GM13977 (cell line): ENCODE measurements around the gene RYR3.

Experiments used
- DNase-seq: peaks from one replicate; pipeline ENCODE4 v3.0.0; 2012; ENCODE audit warnings: low spot score
- in situ Hi-C: fragments of 300-500 bp; cut with MboI; formaldehyde crosslinking; loops from one replicate; pipeline ENCODE4 v1.12.0; 2022; ENCODE audit warnings: low sequenced_read_pairs, low pct_unique_long_range_greater_than_20kb, mixed read lengths, inconsistent platforms; ENCODE audit not compliant: unreplicated experiment
- TF ChIP-seq, protein P1 (sequence below): IDR thresholded peaks from 2 replicates; pipeline ENCODE4 v1.5.1; 2012; ENCODE audit warnings: mild to moderate bottlenecking, control low read depth; ENCODE audit not compliant: insufficient read depth; ENCODE audit errors: extremely low read depth, missing control alignments

RYR3 gene

DNA sequence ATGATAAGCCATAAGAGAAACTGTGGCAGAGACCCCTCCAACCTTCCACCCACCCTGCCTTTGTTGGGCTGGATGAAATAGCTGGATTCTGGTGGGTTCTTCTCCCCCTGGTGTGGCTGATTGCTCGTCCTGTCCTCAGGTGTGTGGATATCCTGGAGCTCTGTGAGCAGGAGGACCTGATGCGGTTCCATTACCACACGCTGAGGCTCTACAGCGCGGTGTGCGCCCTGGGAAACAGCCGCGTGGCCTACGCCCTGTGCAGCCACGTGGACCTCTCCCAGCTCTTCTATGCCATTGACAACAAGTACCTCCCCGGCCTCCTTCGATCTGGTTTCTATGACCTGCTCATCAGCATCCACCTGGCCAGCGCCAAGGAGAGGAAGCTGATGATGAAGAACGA, 351.2 kb downstream of the RYR3 start:
- DNase-seq, result no peak
- TF ChIP-seq, protein P1, sequence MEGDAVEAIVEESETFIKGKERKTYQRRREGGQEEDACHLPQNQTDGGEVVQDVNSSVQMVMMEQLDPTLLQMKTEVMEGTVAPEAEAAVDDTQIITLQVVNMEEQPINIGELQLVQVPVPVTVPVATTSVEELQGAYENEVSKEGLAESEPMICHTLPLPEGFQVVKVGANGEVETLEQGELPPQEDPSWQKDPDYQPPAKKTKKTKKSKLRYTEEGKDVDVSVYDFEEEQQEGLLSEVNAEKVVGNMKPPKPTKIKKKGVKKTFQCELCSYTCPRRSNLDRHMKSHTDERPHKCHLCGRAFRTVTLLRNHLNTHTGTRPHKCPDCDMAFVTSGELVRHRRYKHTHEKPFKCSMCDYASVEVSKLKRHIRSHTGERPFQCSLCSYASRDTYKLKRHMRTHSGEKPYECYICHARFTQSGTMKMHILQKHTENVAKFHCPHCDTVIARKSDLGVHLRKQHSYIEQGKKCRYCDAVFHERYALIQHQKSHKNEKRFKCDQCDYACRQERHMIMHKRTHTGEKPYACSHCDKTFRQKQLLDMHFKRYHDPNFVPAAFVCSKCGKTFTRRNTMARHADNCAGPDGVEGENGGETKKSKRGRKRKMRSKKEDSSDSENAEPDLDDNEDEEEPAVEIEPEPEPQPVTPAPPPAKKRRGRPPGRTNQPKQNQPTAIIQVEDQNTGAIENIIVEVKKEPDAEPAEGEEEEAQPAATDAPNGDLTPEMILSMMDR, result no peak
- in situ Hi-C loops, result no loop called here

DNA sequence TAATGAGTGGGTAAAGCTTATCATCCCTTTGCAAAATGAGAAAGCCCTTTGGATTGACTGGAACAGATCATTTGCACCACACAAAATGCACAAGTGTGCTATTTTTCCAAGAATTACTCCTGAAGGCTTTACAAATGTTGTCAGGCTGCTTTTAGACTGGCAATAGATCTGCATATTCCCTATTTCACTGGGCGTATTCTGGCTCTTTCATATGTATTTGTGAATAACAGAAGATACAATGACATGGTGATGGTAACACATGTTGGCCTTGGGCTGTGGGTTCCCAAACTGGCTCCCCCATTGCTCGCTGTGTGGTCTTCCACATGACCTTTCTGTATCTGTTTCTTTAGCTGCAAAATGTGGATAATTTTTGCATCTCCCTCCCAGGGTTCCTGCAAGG, 354.2 kb downstream of the RYR3 start:
- in situ Hi-C loops, result no loop called here
- TF ChIP-seq, protein P1, result no peak
- DNase-seq, result no peak

DNA sequence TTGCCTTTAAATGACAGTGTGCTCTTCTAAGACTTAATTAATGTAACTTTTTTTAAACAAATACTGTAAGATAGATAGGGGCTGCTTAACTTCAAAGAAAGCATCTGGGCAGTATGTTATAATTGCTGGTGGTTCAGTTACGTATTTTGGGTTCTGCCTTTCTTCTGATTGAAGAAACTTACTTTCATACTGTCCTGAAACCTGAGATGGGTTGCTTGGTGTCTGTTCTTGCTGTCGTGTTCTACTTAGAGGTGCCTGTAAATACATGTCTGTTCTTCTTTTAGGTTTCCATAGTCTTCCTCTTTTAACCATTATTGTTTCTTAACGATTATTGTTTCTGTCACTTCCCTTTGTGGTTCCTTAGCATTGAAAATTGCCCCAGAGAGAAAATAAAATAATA, 359.8 kb downstream of the RYR3 start:
- no peak for DNase-seq
- TF ChIP-seq, protein P1, result no peak
- in situ Hi-C loops, result no loop called here

DNA sequence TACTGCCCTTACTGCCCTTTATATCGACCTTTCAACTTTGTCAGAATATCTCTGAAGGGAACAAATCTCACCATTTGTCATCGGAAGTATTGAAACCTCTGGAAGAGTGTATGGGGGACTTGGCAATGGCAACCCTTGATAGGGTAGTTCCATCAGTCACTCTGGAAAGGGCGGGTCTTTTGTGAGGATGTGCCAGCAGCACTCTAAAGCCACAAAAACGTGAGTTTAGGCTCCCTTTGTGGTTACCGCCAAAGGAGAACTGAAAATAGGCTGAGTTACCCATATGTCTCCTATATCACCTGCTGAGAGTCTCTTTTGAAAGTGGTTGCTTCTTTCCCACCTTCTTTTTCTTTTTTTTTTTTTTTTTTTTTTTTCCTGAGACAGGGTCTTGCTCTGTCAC, 360.7 kb downstream of the RYR3 start:
- in situ Hi-C loops, result no loop called here
- TF ChIP-seq, protein P1, result no peak
- peak; percentile 31 for DNase-seq

DNA sequence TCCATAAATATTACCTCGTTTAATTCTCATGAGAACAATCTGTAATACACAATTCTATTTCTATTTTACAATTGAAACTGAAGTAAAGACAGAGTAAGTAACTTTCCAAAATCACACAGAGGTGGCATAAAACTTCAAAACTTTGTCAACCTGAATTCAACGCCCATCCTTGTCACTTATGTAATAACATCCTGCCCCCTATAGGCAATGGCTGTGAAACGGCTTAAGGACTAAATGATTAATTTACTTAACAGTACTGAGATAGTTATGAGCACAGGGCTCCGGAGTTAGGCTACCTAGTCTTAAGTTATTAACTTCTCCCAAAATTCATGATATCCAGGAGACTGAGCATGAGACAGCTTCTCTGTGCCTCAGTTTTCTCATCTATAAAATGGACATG, 364.5 kb downstream of the RYR3 start:
- in situ Hi-C loops, result no loop called here
- peak; percentile 55 for DNase-seq
- TF ChIP-seq, protein P1, result peak; percentile 61

DNA sequence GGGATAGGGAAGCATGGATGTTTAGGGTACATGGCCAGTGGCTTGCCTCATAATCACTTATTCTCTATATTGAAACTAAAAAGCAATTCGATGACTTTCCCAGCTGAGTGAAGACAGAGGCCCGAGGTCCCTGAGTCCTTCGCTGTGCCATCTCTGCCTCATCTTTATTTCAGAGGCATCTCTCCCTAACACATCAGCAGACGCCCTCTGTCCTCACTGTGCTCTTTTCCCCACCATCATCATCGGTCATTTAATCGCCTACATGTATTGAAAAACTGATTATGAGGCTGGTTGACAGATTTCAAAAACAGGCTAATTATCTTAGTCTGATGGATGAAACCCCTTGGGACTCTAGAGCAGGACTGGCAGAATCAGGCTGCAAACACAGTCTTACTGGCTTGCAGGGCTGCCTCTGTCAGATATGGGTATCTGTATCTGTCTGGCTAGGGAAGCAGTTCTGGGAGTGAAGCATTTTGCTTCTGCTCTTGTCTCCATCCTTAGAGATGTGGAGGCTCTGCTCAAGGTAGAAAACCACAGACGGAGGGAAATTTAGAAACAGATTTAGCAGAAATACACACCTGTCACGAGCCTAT, 366.6 kb downstream of the RYR3 start:
- DNase-seq, result no peak
- in situ Hi-C loops, result no loop called here
- TF ChIP-seq, protein P1, result no peak

DNA sequence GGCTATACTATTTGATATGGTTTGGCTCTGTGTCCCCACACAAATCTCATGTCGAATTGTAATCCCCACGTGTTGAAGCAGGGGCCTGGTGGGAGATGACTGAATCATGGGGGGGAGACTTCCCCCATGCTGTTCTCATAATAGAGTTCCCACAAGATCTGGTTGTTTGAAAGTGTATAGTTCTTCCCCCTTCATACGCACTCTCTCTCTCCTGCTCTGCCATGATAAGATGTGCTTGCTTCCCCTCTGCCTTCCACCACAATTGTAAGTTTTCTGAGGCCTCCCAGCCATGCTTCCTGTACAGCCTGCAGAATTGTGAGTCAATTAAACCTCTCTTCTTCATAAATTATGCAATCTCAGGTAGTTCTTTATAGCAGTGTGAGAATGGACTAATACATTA, 367.4 kb downstream of the RYR3 start:
- TF ChIP-seq, protein P1, result no peak
- in situ Hi-C loops, result no loop called here
- no peak for DNase-seq
